Body of pancreas (tissue), 4 donors: ENCODE data around the gene DDR2.

Source experiments
- POLR2A ChIP-seq, 3 donors: fragments of 450-650 bp; IDR thresholded peaks; one replicate each; pipeline ENCODE4 v1.6.1; 2016; ENCODE audit warnings: antibody characterized with exemption in 3 of 3, mild to moderate bottlenecking in 2 of 3
- TF ChIP-seq, protein P1 (sequence below), 7 experiments: fragments of 450-650 bp in 4 of 7; fragments of 200-600 bp in 3 of 7; sonication (generic) in 3 of 7; IDR thresholded peaks; one replicate each; pipeline ENCODE4 v1.5.1; 2016 to 2019; ENCODE audit warnings: antibody characterized with exemption in 7 of 7

DNA sequence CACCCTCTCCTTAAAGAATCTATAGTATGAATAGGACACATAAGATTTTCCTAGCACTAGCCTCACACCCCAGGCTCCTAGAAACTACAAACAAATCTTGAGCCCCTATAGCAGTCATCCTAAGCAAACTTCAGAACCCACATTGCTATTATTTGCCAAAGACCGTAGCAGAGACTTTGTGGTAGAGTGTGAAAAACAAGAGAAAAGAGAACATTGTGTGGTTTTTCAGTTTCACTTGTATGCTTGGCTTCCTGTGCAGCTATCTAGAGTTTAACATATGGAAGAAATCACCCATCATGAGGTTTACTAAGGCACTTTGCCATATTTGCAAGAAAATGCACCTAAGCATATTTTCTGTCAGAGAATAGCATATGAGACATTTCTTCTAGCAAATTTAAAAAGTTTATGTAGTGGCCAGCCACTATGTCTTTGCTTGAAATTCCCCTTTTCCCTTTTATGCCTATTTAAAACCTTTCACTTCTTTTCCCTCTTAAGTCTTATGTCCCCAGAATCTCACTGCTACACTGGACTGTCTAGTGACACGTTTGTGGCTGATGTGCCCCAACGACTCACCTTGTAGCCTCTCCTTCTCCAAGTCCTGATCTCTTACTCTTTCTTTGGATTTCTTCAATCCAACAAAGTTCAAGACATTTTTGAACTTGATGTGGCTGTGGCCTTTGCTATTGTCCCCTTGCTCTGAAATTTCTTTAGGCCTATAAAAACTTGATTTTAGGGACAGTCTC, 203.1 kb downstream of the DDR2 start:
- TF ChIP-seq POLR2A (IDR thresholded peaks at IDR 0.05): no peak
- TF ChIP-seq, protein P1, sequence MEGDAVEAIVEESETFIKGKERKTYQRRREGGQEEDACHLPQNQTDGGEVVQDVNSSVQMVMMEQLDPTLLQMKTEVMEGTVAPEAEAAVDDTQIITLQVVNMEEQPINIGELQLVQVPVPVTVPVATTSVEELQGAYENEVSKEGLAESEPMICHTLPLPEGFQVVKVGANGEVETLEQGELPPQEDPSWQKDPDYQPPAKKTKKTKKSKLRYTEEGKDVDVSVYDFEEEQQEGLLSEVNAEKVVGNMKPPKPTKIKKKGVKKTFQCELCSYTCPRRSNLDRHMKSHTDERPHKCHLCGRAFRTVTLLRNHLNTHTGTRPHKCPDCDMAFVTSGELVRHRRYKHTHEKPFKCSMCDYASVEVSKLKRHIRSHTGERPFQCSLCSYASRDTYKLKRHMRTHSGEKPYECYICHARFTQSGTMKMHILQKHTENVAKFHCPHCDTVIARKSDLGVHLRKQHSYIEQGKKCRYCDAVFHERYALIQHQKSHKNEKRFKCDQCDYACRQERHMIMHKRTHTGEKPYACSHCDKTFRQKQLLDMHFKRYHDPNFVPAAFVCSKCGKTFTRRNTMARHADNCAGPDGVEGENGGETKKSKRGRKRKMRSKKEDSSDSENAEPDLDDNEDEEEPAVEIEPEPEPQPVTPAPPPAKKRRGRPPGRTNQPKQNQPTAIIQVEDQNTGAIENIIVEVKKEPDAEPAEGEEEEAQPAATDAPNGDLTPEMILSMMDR (IDR thresholded peaks at IDR 0.05): no peak
